C4-2B (cell line): Measurements from ENCODE around the gene NTNG1.
"Not testable (repeated sequence)": the region's sequence is repeated elsewhere in the genome, so short reads cannot be mapped to it uniquely, and the experiment has no call there.

ENCODE experiments used
- ZFX ChIP-seq: fragments of 450-650 bp; IDR thresholded peaks from 2 replicates; pipeline ENCODE4 v1.6.1; 2017
- TF ChIP-seq, protein P1 (sequence below): fragments of 450-650 bp; conservative IDR thresholded peaks from 2 replicates; pipeline ENCODE4 v1.5.1; 2017; ENCODE audit warnings: mild to moderate bottlenecking

- TF ChIP-seq, protein P1, sequence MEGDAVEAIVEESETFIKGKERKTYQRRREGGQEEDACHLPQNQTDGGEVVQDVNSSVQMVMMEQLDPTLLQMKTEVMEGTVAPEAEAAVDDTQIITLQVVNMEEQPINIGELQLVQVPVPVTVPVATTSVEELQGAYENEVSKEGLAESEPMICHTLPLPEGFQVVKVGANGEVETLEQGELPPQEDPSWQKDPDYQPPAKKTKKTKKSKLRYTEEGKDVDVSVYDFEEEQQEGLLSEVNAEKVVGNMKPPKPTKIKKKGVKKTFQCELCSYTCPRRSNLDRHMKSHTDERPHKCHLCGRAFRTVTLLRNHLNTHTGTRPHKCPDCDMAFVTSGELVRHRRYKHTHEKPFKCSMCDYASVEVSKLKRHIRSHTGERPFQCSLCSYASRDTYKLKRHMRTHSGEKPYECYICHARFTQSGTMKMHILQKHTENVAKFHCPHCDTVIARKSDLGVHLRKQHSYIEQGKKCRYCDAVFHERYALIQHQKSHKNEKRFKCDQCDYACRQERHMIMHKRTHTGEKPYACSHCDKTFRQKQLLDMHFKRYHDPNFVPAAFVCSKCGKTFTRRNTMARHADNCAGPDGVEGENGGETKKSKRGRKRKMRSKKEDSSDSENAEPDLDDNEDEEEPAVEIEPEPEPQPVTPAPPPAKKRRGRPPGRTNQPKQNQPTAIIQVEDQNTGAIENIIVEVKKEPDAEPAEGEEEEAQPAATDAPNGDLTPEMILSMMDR: not testable (repeated sequence)
- not testable (repeated sequence) for TF ChIP-seq ZFX
Measured at GRCh38 chr1:107093395-107093794, 47.4 kb upstream of the NTNG1 start.
